ENCODE measurements around the gene SQOR.

- TF ChIP-seq CTCF (IDR thresholded peaks at IDR 0.05 in 2 of 3, conservative IDR thresholded peaks at IDR 0.05 in 1 of 3; ENCODE audit: borderline replicate concordance in 1 of 3, insufficient read depth in 1 of 3, low read depth in 2 of 3, low read length in 2 of 3) (no peak), CEBPB (IDR thresholded peaks at IDR 0.05; ENCODE audit: low read depth) (no peak), ZFX (IDR thresholded peaks at IDR 0.05) (no peak), ZBTB33 (IDR thresholded peaks at IDR 0.05; ENCODE audit: extremely low read depth, insufficient replicate concordance, low read length) (no peak), POLR2A (IDR thresholded peaks at IDR 0.05; ENCODE audit: borderline replicate concordance, extremely low read depth, insufficient read depth, insufficient read length) (no peak), SIN3A (IDR thresholded peaks at IDR 0.05; ENCODE audit: low read depth) (no peak), MAX (IDR thresholded peaks at IDR 0.05) (no peak), ZNF274 (IDR thresholded peaks at IDR 0.05; ENCODE audit: low read depth, low read length) (no peak)
Observed at GRCh38 chr15:45653702-45654424, 19.0 kb downstream of the SQOR start.
